SK-N-SH (cell line): ENCODE results near the gene ICE1.

ENCODE experiments used
- CTCF ChIP-seq: fragments of 200-600 bp; sonication (generic); IDR thresholded peaks from 2 replicates; pipeline ENCODE4 v1.6.1; 2017; ENCODE audit warnings: antibody characterized with exemption, mild to moderate bottlenecking, moderate library complexity
- EP300 ChIP-seq, 2 experiments: IDR thresholded peaks; 2 replicates each; pipeline versions ENCODE4 v1.4.0 to v1.6.1; 2012; ENCODE audit warnings: borderline replicate concordance in 1 of 2, low read depth in 1 of 2, low read length in 1 of 2
- FOXM1 ChIP-seq: IDR thresholded peaks from 2 replicates; pipeline ENCODE4 v1.4.0; 2012; ENCODE audit warnings: low read depth, mild to moderate bottlenecking
- MAX ChIP-seq: IDR thresholded peaks from 2 replicates; pipeline ENCODE4 v1.4.0; 2012; ENCODE audit warnings: low read depth
- MXI1 ChIP-seq: IDR thresholded peaks from 2 replicates; pipeline ENCODE4 v1.6.1; 2012; ENCODE audit warnings: mild to moderate bottlenecking, low read depth, low read length, improper control_type of control experiment
- PBX3 ChIP-seq: IDR thresholded peaks from 2 replicates; pipeline ENCODE4; 2012
- POLR2AphosphoS5 ChIP-seq: IDR thresholded peaks from 2 replicates; pipeline ENCODE4 v1.6.1; 2012; ENCODE audit warnings: low read depth, low read length
- RFX5 ChIP-seq: IDR thresholded peaks from 2 replicates; pipeline ENCODE4 v1.6.1; 2012; ENCODE audit warnings: mild to moderate bottlenecking, improper control_type of control experiment, low read length
- YY1 ChIP-seq: IDR thresholded peaks from 2 replicates; pipeline ENCODE4 v1.4.0; 2012; ENCODE audit warnings: low read depth, mild to moderate bottlenecking

GRCh38 chr5:5490774-5491347 lies 68.4 kb downstream of the ICE1 start:
- TF ChIP-seq CTCF (no peak), FOXM1 (no peak), EP300 (IDR thresholded peaks at IDR 0.05; ENCODE audit: borderline replicate concordance in 1 of 2, low read depth in 1 of 2, low read length in 1 of 2) (no peak), YY1 (no peak), RFX5 (no peak), MXI1 (no peak), MAX (no peak), PBX3 (no peak), POLR2AphosphoS5 (no peak)
